ENCODE measurements around the gene MPV17.

DNA sequence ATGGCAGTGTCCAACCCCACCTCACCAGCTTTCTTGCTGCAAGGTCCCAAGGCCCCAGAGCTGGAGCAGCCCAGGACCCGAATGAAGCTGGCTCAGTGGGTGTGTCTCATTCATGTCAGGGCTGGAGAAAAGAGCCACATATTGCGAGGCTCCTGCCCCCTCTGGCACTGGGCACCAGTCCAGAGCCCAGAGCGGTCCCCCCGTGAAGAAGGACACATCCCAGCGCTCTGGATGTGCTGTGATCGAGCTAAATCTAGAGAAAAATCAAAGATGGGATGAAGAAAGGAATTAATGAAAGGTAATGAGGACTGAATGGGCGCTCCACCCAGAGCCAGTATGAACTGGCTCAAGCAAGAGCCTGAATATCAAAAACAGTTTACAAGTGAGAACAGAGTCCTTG, 13.3 kb upstream of the MPV17 start:
- no peak for TF ChIP-seq EZH2 (IDR thresholded peaks at IDR 0.05; ENCODE audit: borderline replicate concordance, insufficient read depth, low read depth, low read length, poor library complexity, severe bottlenecking)
- TF ChIP-seq, protein P1, sequence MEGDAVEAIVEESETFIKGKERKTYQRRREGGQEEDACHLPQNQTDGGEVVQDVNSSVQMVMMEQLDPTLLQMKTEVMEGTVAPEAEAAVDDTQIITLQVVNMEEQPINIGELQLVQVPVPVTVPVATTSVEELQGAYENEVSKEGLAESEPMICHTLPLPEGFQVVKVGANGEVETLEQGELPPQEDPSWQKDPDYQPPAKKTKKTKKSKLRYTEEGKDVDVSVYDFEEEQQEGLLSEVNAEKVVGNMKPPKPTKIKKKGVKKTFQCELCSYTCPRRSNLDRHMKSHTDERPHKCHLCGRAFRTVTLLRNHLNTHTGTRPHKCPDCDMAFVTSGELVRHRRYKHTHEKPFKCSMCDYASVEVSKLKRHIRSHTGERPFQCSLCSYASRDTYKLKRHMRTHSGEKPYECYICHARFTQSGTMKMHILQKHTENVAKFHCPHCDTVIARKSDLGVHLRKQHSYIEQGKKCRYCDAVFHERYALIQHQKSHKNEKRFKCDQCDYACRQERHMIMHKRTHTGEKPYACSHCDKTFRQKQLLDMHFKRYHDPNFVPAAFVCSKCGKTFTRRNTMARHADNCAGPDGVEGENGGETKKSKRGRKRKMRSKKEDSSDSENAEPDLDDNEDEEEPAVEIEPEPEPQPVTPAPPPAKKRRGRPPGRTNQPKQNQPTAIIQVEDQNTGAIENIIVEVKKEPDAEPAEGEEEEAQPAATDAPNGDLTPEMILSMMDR (IDR thresholded peaks at IDR 0.05) = no peak

Data from B cell (primary cell).